Adipose tissue (tissue), 3 donors: ENCODE measurements around the gene SEMA3B. TPM values are rescaled to one million over a fixed set of nuclear protein-coding genes. Genes with fewer than 3 reads are reported as not detected.
A peak's percentile ranks its signal among the peaks of the same experiment; 100 is the strongest.
"Not testable (repeated sequence)": the region's sequence is repeated elsewhere in the genome, so short reads cannot be mapped to it uniquely, and the experiment has no call there.

Experiments used
- H3K27ac ChIP-seq: one replicate; pipeline ENCODE4 v1.5.1; 2013; ENCODE audit warnings: low read depth, low read length
- WGBS, 3 donors: extraction: QIAGEN DNeasy Blood & Tissue Kit; methylation state at CpG; one replicate each; pipeline ENCODE4 v1.1.7; 2013; 5-methylcytosine and 5-hydroxymethylcytosine counted together
- polyA plus RNA-seq, 3 donors: library from polyadenylated mRNA; stranded (reverse); fragments of 200-250 nt; gene quantifications; one replicate each; pipeline ENCODE4 v1.2.3, GENCODE V29; 2013
- donor health status: healthy with polysubstance abuse.
- donor health status: Bipolar disorder and iron deficiency.
- donor health status: healthy.

SEMA3B gene
- polyA plus RNA-seq, 3 donors: 17.9 to 29.2 (median 21.1) TPM

DNA sequence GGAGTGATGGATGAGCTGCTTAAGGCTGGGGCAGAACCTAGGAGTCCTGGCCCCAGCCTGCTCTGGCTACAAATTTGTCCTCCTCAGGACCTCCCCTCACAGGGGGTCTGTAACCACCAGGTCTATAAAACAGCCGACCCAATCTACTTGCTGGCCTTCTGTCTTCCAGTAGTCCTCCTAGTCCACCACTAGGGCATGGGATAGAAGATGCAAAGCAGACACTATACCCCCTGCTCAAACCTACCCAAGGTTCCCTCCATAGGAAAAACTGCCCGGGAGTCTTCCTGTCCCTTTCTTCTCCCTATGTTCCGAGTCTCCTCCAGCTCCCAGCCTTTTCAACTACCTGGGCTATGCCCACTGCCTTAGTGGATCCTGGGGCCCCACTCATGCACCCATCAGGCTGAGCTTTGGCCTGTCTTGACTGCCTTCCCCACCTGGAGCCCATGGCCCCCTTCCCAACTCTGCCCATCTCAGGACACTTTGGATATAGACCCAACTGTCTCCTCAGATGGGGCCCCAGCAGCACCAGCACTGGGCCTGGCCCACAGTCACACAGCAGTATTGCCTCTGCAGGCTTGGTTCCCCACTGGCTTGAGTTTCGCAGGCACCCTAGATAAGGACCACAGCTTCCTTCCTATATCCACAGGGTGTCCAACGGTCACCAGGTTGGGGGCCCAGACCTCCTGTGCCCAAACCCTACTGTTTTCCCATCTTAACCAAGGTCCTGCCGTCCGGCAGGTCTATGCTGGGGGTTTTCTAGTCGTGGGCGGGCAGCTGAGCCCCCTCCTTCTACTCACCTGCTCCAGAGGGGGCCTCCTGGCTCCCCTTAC, 29.2 kb downstream of the SEMA3B start:
- no peak overlapping the region for H3K27ac ChIP-seq
- WGBS, 3 donors: 33 to 56% (median 33%) methylated on average over 9 of the region's 9 CpGs

- H3K27ac ChIP-seq: peak within 1 kb of the TSS; percentile 29
- WGBS, 3 donors: 0 to 1% (median 0%) methylated on average over 55 to 61 of the region's 61 CpGs
These were observed 30.1 kb downstream of the SEMA3B start, which contains the start of the genes HYAL3 and NAA80 for GRCh38 chr3:50298836-50299637. Gene HYAL3 (minus strand): TSS chr3:50299405. CDS start chr3:50295602, 3,803 bp downstream. Gene NAA80 (minus strand): TSS chr3:50299405. CDS start chr3:50297463, 1,942 bp downstream.

- 0 to 2% (median 1%) methylated on average over 12 of the region's 12 CpGs for WGBS, 3 donors
- H3K27ac ChIP-seq: peak overlapping the region; percentile 29
These were observed 30.6 kb downstream of the SEMA3B start for GRCh38 chr3:50299638-50299928.

GRCh38 chr3:50299929-50300680, 31.2 kb downstream of the SEMA3B start:
- WGBS, 3 donors: 39 to 52% (median 40%) methylated on average over 12 of the region's 12 CpGs
- peak overlapping the region; percentile 40 for H3K27ac ChIP-seq

- WGBS, 3 donors: 85 to 98% (median 88%) methylated on average over 6 of the region's 6 CpGs
- H3K27ac ChIP-seq: peak overlapping the region; percentile 40
These were observed 31.8 kb downstream of the SEMA3B start for GRCh38 chr3:50300681-50301254.

DNA sequence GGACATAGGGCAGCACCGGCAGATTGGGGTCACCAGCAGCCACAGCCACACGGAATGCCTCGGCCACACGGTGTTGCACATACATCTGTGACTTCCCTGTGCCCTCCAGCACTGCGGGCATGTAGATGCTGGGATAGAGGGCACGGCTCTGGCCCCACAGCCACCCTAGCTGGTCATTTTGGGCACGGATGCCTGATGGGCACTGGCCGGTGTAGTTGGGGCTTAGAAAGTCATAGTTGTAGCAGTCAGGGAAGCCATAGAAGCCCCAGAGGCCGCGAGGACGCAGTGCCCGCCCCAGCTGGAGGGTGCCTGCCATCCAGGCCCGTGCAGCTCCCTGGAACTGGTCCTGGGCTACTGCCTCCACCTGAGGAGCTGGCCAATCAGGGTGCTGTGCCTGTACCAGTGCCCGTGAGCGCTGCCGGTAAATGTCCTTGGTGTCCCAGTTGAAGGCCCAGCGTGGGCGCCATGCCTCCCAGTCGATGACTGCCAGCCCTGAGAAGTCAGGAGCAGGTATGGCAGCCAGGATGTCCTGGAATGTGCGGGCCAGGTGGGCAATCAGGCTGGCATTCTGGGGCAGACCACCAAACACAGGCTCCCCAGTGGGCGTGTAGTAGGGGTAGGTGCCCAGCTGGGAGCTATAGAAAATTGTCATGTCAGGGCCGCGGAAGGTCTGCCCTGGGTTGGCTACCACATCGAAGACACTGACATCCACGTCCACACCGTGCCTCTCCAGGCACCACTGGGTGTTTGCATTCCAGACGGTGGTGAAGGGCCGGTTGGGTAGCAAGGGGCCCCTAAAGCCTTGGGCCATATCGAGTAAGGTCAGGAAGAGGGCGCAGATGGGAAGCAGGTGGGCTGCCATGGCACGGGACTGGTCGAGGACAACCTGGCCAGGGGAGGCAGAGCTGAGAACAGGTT, 33.4 kb downstream of the SEMA3B start:
- no peak overlapping the region for H3K27ac ChIP-seq
- 82 to 88% (median 85%) methylated on average over 32 of the region's 32 CpGs for WGBS, 3 donors

DNA sequence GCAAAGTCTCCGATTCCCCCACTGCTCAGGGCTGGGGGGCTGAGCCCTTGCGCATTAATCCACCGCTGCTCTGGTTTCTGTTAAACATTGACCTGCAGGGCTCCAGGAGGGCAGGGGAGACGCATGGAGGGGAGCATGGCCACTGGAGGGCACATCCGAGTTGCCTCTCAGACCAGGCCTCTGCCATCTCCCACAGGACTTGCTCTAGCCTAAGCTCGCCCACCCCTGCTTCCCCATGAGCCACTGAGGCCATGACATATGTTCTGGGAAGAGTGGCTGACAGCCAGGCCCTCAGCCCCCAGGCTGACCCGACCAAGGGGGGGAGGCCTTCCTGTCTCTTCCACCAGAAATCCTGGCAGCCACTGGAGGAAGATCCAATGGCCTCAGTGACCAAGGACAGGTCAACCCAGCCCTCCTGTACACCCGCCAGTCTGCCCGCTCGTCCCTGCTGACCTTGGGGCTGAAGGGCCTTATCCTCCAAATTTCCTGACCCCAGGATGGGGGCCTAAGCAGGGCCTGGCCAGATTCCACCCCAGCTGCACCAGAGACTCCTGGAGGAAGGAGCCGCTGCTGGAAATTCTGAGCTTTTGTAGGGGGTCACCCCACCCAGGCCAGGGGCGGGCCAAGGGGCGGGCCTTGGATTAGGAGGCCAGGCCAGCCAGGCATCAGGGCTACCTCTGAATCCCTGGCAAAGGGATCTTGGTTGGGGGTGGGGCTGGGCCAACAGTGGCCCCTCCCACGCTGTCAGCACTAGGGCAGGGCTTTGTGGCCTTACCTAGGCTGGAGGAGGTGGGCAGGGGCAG, 34.3 kb downstream of the SEMA3B start, which contains the start of gene HYAL1:
Gene HYAL1 (minus strand): TSS at position 562 of the 803 bp plus-strand sequence. CDS start 618 bp downstream, outside the sequence.
- no peak within 1 kb of the TSS for H3K27ac ChIP-seq
- 51 to 55% (median 54%) methylated on average over 14 of the region's 14 CpGs for WGBS, 3 donors

GRCh38 chr3:50304601-50305000, 35.7 kb downstream of the SEMA3B start:
- no peak overlapping the region for H3K27ac ChIP-seq

GRCh38 chr3:50312041-50312440, 43.1 kb downstream of the SEMA3B start:
- 90 to 97% (median 92%) methylated on average over 12 to 31 of the region's 32 CpGs for WGBS, 3 donors
- not testable (repeated sequence) for H3K27ac ChIP-seq

GRCh38 chr3:50314342-50314741, 45.4 kb downstream of the SEMA3B start:
- 66 to 84% (median 83%) methylated on average over 3 of the region's 3 CpGs for WGBS, 3 donors
- no peak overlapping the region for H3K27ac ChIP-seq

DNA sequence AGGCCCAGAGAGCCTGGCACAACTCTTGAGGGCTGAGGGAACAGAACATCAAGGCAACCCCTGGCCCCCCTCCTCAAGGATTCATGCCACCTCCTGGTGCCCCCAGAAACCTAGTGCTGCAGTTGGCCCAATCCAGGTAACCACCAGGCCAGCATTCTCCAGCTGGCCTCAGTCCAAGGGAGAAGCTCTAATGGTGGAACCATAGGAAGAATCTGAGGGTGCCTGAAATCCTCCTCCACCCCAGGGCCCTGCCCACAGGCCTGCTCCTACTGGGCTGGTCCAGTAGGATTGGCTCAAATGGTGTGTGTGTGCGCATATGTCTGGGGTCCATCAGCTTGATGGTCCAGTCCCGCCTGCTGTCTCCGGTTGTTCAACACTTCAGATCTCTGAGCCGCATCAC, 45.9 kb downstream of the SEMA3B start:
- no peak overlapping the region for H3K27ac ChIP-seq
- WGBS, 3 donors: 97 to 100% (median 98%) methylated on average over 4 of the region's 4 CpGs

DNA sequence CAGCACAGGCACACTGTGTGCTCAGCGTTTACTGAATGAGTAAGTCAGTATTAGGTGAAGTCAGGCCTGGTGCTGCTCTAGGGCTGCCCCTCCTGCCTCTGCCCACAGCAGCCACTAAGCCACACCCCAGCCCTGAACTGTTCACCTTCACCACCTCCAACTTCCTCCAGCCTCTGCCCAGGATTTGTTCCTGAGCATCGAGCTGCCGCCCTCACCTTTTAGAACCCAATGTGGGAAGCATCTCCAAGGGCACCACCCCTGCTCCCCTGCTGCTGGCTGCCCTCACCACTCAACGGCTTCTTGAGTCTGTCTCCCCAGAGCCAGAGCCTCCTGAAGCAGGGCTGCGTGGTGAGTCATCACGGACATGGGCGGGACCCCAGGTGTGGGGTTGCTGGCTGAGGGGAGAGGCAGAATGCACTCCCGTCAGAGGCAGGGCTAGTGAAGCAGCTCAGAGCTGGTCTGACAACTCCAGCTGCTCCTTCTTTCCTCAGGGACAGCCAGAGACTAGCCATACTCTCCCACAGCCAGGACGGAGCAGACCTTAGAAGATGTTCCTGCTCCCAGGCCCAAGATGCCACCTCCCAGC, 47.8 kb downstream of the SEMA3B start:
- 56 to 78% (median 63%) methylated on average over 9 of the region's 9 CpGs for WGBS, 3 donors
- no peak overlapping the region for H3K27ac ChIP-seq

DNA sequence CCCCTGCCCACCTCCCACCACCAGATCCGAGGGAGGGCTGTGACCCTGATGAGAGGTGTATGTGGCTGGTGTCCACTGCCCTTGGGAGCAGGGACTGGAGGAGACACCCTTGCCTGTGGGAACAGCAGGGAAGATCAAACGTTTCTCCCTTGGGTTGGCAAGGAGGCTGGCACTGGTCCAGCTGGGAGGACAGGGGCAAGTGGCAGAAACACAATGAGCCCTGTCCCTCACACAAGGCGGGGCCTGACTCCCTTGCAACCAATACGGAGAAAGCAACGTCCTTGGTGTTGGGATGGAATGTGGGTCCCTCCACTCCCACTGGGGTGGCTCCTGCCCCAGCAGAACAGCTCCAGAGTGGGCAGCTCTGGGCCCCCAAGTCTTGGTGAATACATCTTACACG, 48.4 kb downstream of the SEMA3B start:
- 56 to 70% (median 68%) methylated on average over 6 of the region's 6 CpGs for WGBS, 3 donors
- H3K27ac ChIP-seq: no peak overlapping the region

- WGBS, 3 donors: 80 to 86% (median 83%) methylated on average over 11 of the region's 11 CpGs
These were observed 49.2 kb downstream of the SEMA3B start for GRCh38 chr3:50318163-50318562.

DNA sequence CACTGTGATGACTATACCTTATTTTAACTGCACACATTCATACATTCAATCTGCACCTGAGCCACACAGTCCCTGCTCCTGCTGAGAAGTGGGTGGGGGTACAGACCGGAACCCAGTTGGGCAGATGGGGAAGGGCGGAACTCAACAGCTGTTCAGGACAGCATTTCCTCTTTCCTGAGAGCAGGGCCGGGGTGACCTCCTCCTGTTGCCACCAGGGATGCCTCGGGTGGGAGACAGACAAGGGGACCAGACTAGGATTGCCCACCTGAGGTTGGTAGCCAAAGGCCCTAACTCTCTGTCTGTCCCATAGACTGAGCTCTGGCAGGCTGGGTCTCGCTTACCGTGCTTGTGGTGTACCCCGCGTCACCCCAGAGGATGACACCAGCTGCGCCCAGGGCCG, 49.7 kb downstream of the SEMA3B start:
- WGBS, 3 donors: 57 to 83% (median 61%) methylated on average over 10 of the region's 10 CpGs
- no peak overlapping the region for H3K27ac ChIP-seq

More at GRCh38 chr3:50318163-50318562, 49.2 kb downstream of the SEMA3B start:
- H3K27ac ChIP-seq: no peak overlapping the region

DNA sequence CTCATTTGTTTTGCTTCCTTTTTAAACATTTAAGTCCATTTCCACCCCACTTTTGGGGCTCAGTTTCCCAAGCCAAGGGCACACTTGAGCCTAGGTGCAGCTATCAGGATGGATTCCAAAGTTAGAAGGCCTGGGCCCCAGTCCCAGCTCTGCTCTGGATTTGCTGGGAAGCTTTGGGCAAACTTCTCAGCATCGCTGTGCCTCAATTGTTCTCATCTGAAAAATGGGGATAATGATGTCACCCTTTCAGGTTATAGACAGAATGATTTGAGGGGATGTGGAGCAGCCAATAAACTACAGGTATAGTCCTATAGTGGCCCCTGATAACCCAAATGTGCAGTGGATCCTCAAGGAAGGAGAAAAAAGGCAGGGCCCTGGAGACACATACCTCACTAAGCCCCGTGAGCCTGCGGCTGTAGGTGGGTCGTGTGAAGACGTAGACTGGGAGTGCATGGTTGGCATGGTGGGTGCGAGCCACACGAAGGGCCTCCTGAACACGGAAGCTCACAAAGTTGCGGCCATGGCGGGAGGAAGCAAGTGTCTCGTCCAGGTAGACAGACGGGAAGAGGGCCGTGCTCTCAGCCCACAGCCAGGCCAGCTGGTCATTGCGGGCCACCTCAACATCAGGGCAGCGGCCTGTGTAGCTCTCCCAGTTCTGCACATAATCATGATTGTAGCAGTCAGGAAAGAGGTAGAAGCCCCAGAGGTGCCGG, 50.4 kb downstream of the SEMA3B start:
- 80 to 85% (median 81%) methylated on average over 16 of the region's 16 CpGs for WGBS, 3 donors
- H3K27ac ChIP-seq: no peak overlapping the region
